Gastroesophageal sphincter (tissue), 4 donors: ENCODE measurements around the gene CIBAR2. TPM values are rescaled to one million over a fixed set of nuclear protein-coding genes. Genes with fewer than 3 reads are reported as not detected.

ENCODE experiments used
- ATAC-seq: fragments of 150-250 bp; one replicate; pipeline ENCODE4 v1.9.1; 2016; ENCODE audit warnings: mild to moderate bottlenecking, moderate library complexity
- H3K27ac ChIP-seq, 4 donors: fragments of 200-600 bp; sonication (generic) in 3 of 4; 1 replicate in 3 of 4; 2 replicates in 1 of 4; pipeline ENCODE4 v1.5.1; 2016 to 2019
- H3K27me3 ChIP-seq: fragments of 200-600 bp; sonication (generic); one replicate; pipeline ENCODE4 v1.5.1; 2019
- H3K36me3 ChIP-seq, 2 donors: fragments of 200-600 bp; sonication (generic); one replicate each; pipeline ENCODE4 v1.5.1; 2019; ENCODE audit warnings: control low read depth in 1 of 2
- H3K4me1 ChIP-seq, 3 donors: fragments of 200-600 bp; sonication (generic); 1 replicate in 2 of 3; 2 replicates in 1 of 3; pipeline ENCODE4 v1.5.1; 2016 to 2019; ENCODE audit warnings: control low read depth in 2 of 3
- H3K4me3 ChIP-seq, 2 donors: fragments of 200-600 bp; sonication (generic); one replicate each; pipeline ENCODE4 v1.5.1; 2019; ENCODE audit warnings: mild to moderate bottlenecking in 1 of 2, moderate library complexity in 1 of 2
- H3K9me3 ChIP-seq, 3 donors: fragments of 200-600 bp; sonication (generic); one replicate each; pipeline ENCODE4 v1.5.1; 2017 to 2019; ENCODE audit warnings: control low read depth in 2 of 3
- CTCF ChIP-seq, 4 experiments: fragments of 200-600 bp in 2 of 4; fragments of 450-650 bp in 2 of 4; sonication (generic) in 1 of 4; IDR thresholded peaks; one replicate each; pipeline ENCODE4 v1.5.1; 2017 to 2019; ENCODE audit warnings: antibody characterized with exemption in 4 of 4, mild to moderate bottlenecking in 2 of 4, moderate library complexity in 2 of 4
- EP300 ChIP-seq: sonication (generic); formaldehyde crosslinking; IDR thresholded peaks from one replicate; pipeline ENCODE4 v1.6.1; 2017; ENCODE audit warnings: antibody characterized with exemption, mild to moderate bottlenecking
- POLR2A ChIP-seq, 2 donors: fragments of 450-650 bp; IDR thresholded peaks; one replicate each; pipeline ENCODE4 v1.6.1; 2017; ENCODE audit warnings: antibody characterized with exemption in 2 of 2, mild to moderate bottlenecking in 2 of 2, moderate library complexity in 1 of 2
- POLR2AphosphoS5 ChIP-seq: sonication (generic); formaldehyde crosslinking; IDR thresholded peaks from one replicate; pipeline ENCODE4 v1.6.1; 2017; ENCODE audit warnings: antibody characterized with exemption
- WGBS, 2 donors: methylation state at CpG; one replicate each; pipeline ENCODE4 v1.1.5; 2018; ENCODE audit warnings: low coverage in 1 of 2; 5-methylcytosine and 5-hydroxymethylcytosine counted together
- total RNA-seq, 4 donors: library from RNA; depleted of rRNA; stranded (reverse); fragments of >200 nt; gene quantifications; one replicate each; pipeline ENCODE4 v1.1.0, GENCODE V29; 2016

Gene CIBAR2
- total RNA-seq, 4 donors from 2014 or later: not detected

GRCh38 chr16:85136213-85136701, 24.0 kb upstream of the CIBAR2 start:
- peak overlapping the region in 3 of 4 donors; percentile 77 to 84 (median 78) for H3K27ac ChIP-seq
- TF ChIP-seq CTCF (IDR thresholded peaks at IDR 0.05) (no peak), POLR2AphosphoS5 (no peak), POLR2A (IDR thresholded peaks at IDR 0.05) (no peak), EP300 (no peak)
- 60 to 66% methylated on average over 4 to 9 of the region's 12 CpGs for WGBS, 2 donors
- peaks cover 0 to 50% (median 19%) of the 10 kb centered on the region in 3 donors for H3K4me1 ChIP-seq
- ATAC-seq: peak; percentile 35
- no peaks in the 10 kb centered on the region for H3K36me3 ChIP-seq
- H3K4me3 ChIP-seq: peak overlapping the region in 1 of 2 donors; percentile 39
- H3K27me3 ChIP-seq: no peaks in the 10 kb centered on the region
- no peaks in the 10 kb centered on the region for H3K9me3 ChIP-seq

- Histone ChIP-seq H3K9me3 (no peaks in the 10 kb centered on the region), H3K4me1 (peaks cover 2 to 65% (median 34%) of the 10 kb centered on the region in 3 donors), H3K36me3 (no peaks in the 10 kb centered on the region), H3K27me3 (no peaks in the 10 kb centered on the region), H3K4me3 (no peak overlapping the region), H3K27ac (peak overlapping the region in 3 of 4 donors; percentile 11 to 84 (median 77))
- WGBS, 2 donors: no CpG with 5 or more reads among the region's 14 CpGs
- ATAC-seq: no peak
- TF ChIP-seq POLR2AphosphoS5: no peak
- no peak for TF ChIP-seq EP300
- TF ChIP-seq CTCF (IDR thresholded peaks at IDR 0.05): no peak
- TF ChIP-seq POLR2A (IDR thresholded peaks at IDR 0.05): no peak
Observed at GRCh38 chr16:85134789-85135142, 22.5 kb upstream of the CIBAR2 start.

GRCh38 chr16:85134076-85134788, 22.0 kb upstream of the CIBAR2 start:
- 89 to 97% methylated on average over 4 to 6 of the region's 19 CpGs for WGBS, 2 donors
- no peak for ATAC-seq

GRCh38 chr16:85133290-85133599, 21.0 kb upstream of the CIBAR2 start:
- Histone ChIP-seq H3K4me3 (no peak overlapping the region), H3K27ac (no peak overlapping the region), H3K27me3 (no peaks in the 10 kb centered on the region), H3K4me1 (peaks cover 2 to 67% (median 36%) of the 10 kb centered on the region in 3 donors), H3K9me3 (no peaks in the 10 kb centered on the region), H3K36me3 (no peaks in the 10 kb centered on the region)
- TF ChIP-seq CTCF (IDR thresholded peaks at IDR 0.05) (no peak), EP300 (no peak), POLR2AphosphoS5 (no peak), POLR2A (IDR thresholded peaks at IDR 0.05) (no peak)
- no peak for ATAC-seq
- WGBS, 2 donors: no CpG with 5 or more reads among the region's 1 CpG

More at GRCh38 chr16:85134076-85134788, 22.0 kb upstream of the CIBAR2 start:
- Histone ChIP-seq H3K4me1 (peaks cover 2 to 71% (median 38%) of the 10 kb centered on the region in 3 donors), H3K9me3 (no peaks in the 10 kb centered on the region), H3K27ac (peak overlapping the region in 3 of 4 donors; percentile 11 to 84 (median 77)), H3K27me3 (no peaks in the 10 kb centered on the region), H3K36me3 (no peaks in the 10 kb centered on the region), H3K4me3 (no peak overlapping the region)
- no peak for TF ChIP-seq CTCF (IDR thresholded peaks at IDR 0.05)
